ENCODE data around the gene CCDC13. TPM values are rescaled to one million over a fixed set of nuclear protein-coding genes. Genes with fewer than 3 reads are reported as not detected.

The CCDC13 gene
- 0.27 and 8.6 TPM in 2 replicates for total RNA-seq (ENCODE audit: low replicate concordance)

DNA sequence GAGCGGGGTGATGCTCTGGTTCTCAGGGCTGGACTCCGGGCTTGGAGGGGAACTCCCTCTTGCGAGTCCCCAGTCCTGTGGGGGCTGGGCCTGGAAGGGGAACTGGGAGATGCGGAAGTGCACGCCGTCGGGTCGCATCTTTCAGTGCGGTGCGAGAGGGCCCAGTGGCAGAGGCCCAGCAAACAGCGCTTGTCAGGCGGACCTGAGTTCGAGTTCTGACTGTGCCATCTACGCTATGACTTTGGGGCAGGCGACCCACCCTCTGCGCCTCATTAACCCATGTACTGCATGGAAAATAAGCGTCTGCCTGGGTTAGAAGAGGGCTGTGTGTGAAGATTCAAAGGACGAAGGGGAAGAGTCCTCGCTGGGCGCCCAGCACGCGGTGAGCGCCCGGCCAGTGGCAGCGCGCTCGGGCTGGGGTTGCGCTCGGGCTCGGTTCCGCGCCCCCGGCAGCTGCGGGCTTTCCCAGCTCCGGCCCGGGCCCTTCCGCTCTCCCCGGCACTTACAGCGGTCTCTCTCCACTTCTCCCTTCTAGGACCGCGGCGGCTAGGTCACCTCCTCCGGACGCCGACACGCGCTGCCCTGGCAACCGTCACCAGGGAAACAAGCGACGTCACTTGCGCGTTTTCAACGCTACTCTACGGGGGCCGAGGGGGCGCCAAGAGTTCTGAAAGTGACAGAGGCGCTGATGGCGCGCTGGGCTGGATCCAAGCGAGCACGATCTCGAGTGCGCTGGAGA, at the start of gene CCDC13:
Gene CCDC13 (minus strand): TSS at position 584 of the 739 bp plus-strand sequence. CDS start 14,908 bp downstream, outside the sequence.
- TF ChIP-seq, protein P1, sequence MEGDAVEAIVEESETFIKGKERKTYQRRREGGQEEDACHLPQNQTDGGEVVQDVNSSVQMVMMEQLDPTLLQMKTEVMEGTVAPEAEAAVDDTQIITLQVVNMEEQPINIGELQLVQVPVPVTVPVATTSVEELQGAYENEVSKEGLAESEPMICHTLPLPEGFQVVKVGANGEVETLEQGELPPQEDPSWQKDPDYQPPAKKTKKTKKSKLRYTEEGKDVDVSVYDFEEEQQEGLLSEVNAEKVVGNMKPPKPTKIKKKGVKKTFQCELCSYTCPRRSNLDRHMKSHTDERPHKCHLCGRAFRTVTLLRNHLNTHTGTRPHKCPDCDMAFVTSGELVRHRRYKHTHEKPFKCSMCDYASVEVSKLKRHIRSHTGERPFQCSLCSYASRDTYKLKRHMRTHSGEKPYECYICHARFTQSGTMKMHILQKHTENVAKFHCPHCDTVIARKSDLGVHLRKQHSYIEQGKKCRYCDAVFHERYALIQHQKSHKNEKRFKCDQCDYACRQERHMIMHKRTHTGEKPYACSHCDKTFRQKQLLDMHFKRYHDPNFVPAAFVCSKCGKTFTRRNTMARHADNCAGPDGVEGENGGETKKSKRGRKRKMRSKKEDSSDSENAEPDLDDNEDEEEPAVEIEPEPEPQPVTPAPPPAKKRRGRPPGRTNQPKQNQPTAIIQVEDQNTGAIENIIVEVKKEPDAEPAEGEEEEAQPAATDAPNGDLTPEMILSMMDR (IDR thresholded peaks at IDR 0.05; ENCODE audit: insufficient read depth, low read length) = no peak
- peak; percentile 79 for DNase-seq (ENCODE audit: low read depth)
- peak within 1 kb of the TSS; percentile 68 for H3K4me3 ChIP-seq (ENCODE audit: low read depth, low read length)

GRCh38 chr3:42822828-42823227, 49.8 kb upstream of the CCDC13 start:
- no peak overlapping the region for H3K4me3 ChIP-seq (ENCODE audit: low read depth, low read length)
- TF ChIP-seq, protein P1 (IDR thresholded peaks at IDR 0.05; ENCODE audit: insufficient read depth, low read length) = no peak
- DNase-seq (ENCODE audit: low read depth) = no peak

- no peak for DNase-seq (ENCODE audit: low read depth)
- no peak overlapping the region for H3K4me3 ChIP-seq (ENCODE audit: low read depth, low read length)
- TF ChIP-seq, protein P1 (IDR thresholded peaks at IDR 0.05; ENCODE audit: insufficient read depth, low read length) = no peak
Observed at GRCh38 chr3:42820746-42821051, 47.6 kb upstream of the CCDC13 start.

- no peak for DNase-seq (ENCODE audit: low read depth)
- TF ChIP-seq, protein P1 (IDR thresholded peaks at IDR 0.05; ENCODE audit: insufficient read depth, low read length) = no peak
- H3K4me3 ChIP-seq (ENCODE audit: low read depth, low read length) = no peak overlapping the region
Observed at GRCh38 chr3:42819351-42819965, 46.4 kb upstream of the CCDC13 start.

DNA sequence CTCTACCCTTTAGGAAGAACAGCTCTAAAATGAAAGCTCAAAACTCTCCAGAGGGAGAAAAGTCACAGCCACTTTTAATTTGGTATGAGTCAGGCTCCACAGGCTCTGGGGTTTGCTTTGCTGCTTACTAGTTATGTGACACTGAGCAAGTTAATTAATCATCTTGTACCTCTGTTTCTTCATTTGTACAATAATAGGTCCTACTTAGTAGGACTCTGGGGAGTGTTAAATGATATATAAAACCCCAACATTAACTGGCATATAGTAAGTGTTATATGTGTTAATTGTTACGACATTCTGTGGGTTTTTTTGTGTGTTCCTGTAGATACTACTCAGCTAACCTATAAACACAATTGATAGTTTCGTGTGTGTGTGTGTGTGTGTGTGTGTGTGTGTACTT, 42.8 kb upstream of the CCDC13 start:
- H3K4me3 ChIP-seq (ENCODE audit: low read depth, low read length) = no peak overlapping the region
- TF ChIP-seq, protein P1 (IDR thresholded peaks at IDR 0.05; ENCODE audit: insufficient read depth, low read length) = no peak
- no peak for DNase-seq (ENCODE audit: low read depth)

DNA sequence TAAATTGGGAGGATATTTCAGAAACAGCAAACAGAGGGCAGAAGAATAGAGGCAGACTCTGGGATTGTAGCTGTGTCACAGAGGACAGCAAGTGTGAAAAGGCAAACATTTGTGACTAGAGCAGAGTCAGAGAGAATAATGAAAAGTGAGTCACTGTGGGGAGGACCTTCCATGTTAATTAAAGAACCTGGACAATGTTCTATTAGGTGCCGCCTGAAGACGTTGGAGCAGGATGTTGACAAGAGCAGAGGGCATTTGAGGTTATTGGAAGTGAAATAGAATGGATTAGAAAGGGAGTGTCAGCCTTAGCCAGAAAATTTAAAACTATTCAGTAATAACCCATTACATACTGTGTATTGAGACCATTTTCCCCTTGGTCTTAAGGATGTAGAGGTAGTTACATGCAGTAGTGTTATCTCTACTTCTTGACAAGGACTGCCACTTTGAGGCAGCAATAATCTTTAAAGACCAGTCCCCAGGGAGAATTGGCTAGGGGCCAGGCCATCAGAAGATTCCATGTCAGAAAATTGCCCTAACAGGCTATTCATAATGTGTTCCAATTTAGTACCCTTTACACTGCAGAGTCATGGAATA, 42.0 kb upstream of the CCDC13 start:
- TF ChIP-seq, protein P1 (IDR thresholded peaks at IDR 0.05; ENCODE audit: insufficient read depth, low read length) = no peak
- H3K4me3 ChIP-seq (ENCODE audit: low read depth, low read length) = no peak overlapping the region
- DNase-seq (ENCODE audit: low read depth) = no peak

Data from fibroblast of the aortic adventitia (primary cell).